HG02840 (cell line): ENCODE results near the gene GNA14.
"Not testable (repeated sequence)": the region's sequence is repeated elsewhere in the genome, so short reads cannot be mapped to it uniquely, and the experiment has no call there.

Experiments
- ATAC-seq: cut with Tn5 transposase; IDR thresholded peaks from one replicate; pipeline ENCODE4 v1.9.1; 2021; ENCODE audit warnings: mild to moderate bottlenecking, moderate library complexity, moderate number of reproducible peaks; ENCODE audit not compliant: unreplicated experiment, low FRiP score

GNA14 gene

GRCh38 chr9:77647267-77648233, 572 bp downstream of the GNA14 start:
- ATAC-seq: no peak

GRCh38 chr9:77643871-77644270, 4.3 kb downstream of the GNA14 start:
- ATAC-seq: no peak

- ATAC-seq: no peak
Observed at GRCh38 chr9:77640741-77641580, 7.2 kb downstream of the GNA14 start.

GRCh38 chr9:77632652-77633051, 15.5 kb downstream of the GNA14 start:
- ATAC-seq: no peak

- ATAC-seq: not testable (repeated sequence)
Observed at GRCh38 chr9:77628864-77629263, 19.3 kb downstream of the GNA14 start.

- no peak for ATAC-seq
Observed at GRCh38 chr9:77616191-77616590, 31.9 kb downstream of the GNA14 start.

- no peak for ATAC-seq
Observed at GRCh38 chr9:77614645-77615044, 33.5 kb downstream of the GNA14 start.

GRCh38 chr9:77606526-77606925, 41.6 kb downstream of the GNA14 start:
- no peak for ATAC-seq

GRCh38 chr9:77605449-77606220, 42.5 kb downstream of the GNA14 start:
- no peak for ATAC-seq

GRCh38 chr9:77604316-77604715, 43.8 kb downstream of the GNA14 start:
- ATAC-seq: no peak

- no peak for ATAC-seq
Observed at GRCh38 chr9:77602852-77603251, 45.3 kb downstream of the GNA14 start.

- ATAC-seq: no peak
Observed at GRCh38 chr9:77601476-77602099, 46.5 kb downstream of the GNA14 start.

GRCh38 chr9:77600810-77601209, 47.3 kb downstream of the GNA14 start:
- no peak for ATAC-seq

GRCh38 chr9:77599492-77599891, 48.6 kb downstream of the GNA14 start:
- ATAC-seq: no peak

- ATAC-seq: no peak
Observed at GRCh38 chr9:77598991-77599390, 49.1 kb downstream of the GNA14 start.

GRCh38 chr9:77598524-77598923, 49.6 kb downstream of the GNA14 start:
- ATAC-seq: no peak

- no peak for ATAC-seq
Observed at GRCh38 chr9:77597057-77597456, 51.1 kb downstream of the GNA14 start.

- ATAC-seq: no peak
Observed at GRCh38 chr9:77595426-77596095, 52.6 kb downstream of the GNA14 start.

GRCh38 chr9:77594963-77595362, 53.2 kb downstream of the GNA14 start:
- no peak for ATAC-seq

GRCh38 chr9:77593528-77593927, 54.6 kb downstream of the GNA14 start:
- no peak for ATAC-seq
